Fibroblast of lung (primary cell): ENCODE results near the gene CENPU. TPM values are rescaled to one million over a fixed set of nuclear protein-coding genes. Genes with fewer than 3 reads are reported as not detected.

Experiments
- DNase-seq, 2 donors: peaks; one replicate each; pipeline versions ENCODE4 v3.0.0 to v3.0.0-alpha.2; 2010; ENCODE audit warnings: low read depth in 2 of 2
- H2AFZ ChIP-seq: 2 replicates; pipeline ENCODE4 v1.5.1; 2012; ENCODE audit warnings: low read length, control low read depth, inconsistent platforms
- H3K27ac ChIP-seq: 2 replicates; pipeline ENCODE4 v1.5.1; 2011; ENCODE audit warnings: low read length, control low read depth; ENCODE audit not compliant: insufficient read depth
- H3K27me3 ChIP-seq: 2 replicates; pipeline ENCODE4 v1.5.1; 2011; ENCODE audit warnings: mild to moderate bottlenecking, low read length; ENCODE audit not compliant: control insufficient read depth, insufficient read depth
- H3K36me3 ChIP-seq: 2 replicates; pipeline ENCODE4 v1.5.1; 2011; ENCODE audit warnings: low read length; ENCODE audit not compliant: control insufficient read depth, insufficient read depth
- H3K4me1 ChIP-seq: 2 replicates; pipeline ENCODE4 v1.5.1; 2011; ENCODE audit warnings: low read length; ENCODE audit not compliant: control insufficient read depth, insufficient read depth; ENCODE audit errors: extremely low read depth
- H3K4me2 ChIP-seq: 2 replicates; pipeline ENCODE4 v1.5.1; 2011; ENCODE audit warnings: low read length, control low read depth; ENCODE audit not compliant: insufficient read depth; ENCODE audit errors: extremely low read depth
- H3K4me3 ChIP-seq, 4 experiments: fragments of 200-600 bp in 1 of 4; sonication (generic) in 1 of 4; replicated peaks in 1 of 4; 2 replicates each; pipeline ENCODE4 v1.5.1; 2011 to 2016; ENCODE audit warnings: low read length in 4 of 4, low read depth in 3 of 4, mild to moderate bottlenecking in 3 of 4, control low read depth in 2 of 4, inconsistent platforms in 1 of 4, mixed read lengths in 1 of 4; ENCODE audit not compliant: insufficient read depth in 1 of 4; ENCODE audit errors: control extremely low read depth in 1 of 4
- H3K79me2 ChIP-seq: 2 replicates; pipeline ENCODE4 v1.5.1; 2012; ENCODE audit warnings: mild to moderate bottlenecking, low read length, inconsistent platforms; ENCODE audit not compliant: control insufficient read depth, insufficient read depth
- H3K9ac ChIP-seq: 2 replicates; pipeline ENCODE4 v1.5.1; 2011; ENCODE audit warnings: mild to moderate bottlenecking, low read length, control low read depth; ENCODE audit not compliant: insufficient read depth
- H3K9me3 ChIP-seq: 2 replicates; pipeline ENCODE4 v1.5.1; 2012; ENCODE audit warnings: low read depth, low read length; ENCODE audit not compliant: control insufficient read depth, insufficient read depth
- H4K20me1 ChIP-seq: 2 replicates; pipeline ENCODE4 v1.5.1; 2011; ENCODE audit warnings: low read length; ENCODE audit not compliant: control insufficient read depth, insufficient read depth; ENCODE audit errors: extremely low read depth
- CTCF ChIP-seq, 2 donors: IDR thresholded peaks in 1 of 2; conservative IDR thresholded peaks in 1 of 2; 1 replicate in 1 of 2; 2 replicates in 1 of 2; pipeline ENCODE4 v1.5.1; 2011 to 2012; ENCODE audit warnings: low read length in 2 of 2, control low read depth in 1 of 2, inconsistent platforms in 1 of 2, low read depth in 1 of 2, mild to moderate bottlenecking in 1 of 2
- EZH2 ChIP-seq: IDR thresholded peaks from 2 replicates; pipeline ENCODE4 v1.5.1; 2012; ENCODE audit warnings: low read length, control low read depth, mild to moderate bottlenecking; ENCODE audit errors: missing control alignments
- polyA plus RNA-seq, 2 donors: library from polyadenylated mRNA; depleted of rRNA in 1 of 2; stranded (reverse) in 1 of 2; unstranded in 1 of 2; fragments of >200 nt; gene quantifications; 2 replicates each; pipeline ENCODE4 v1.2.1, GENCODE V29; 2011 to 2012; ENCODE audit warnings: missing spikeins in 1 of 2
- total RNA-seq: library from RNA; depleted of rRNA; stranded (reverse); fragments of >200 nt; gene quantifications from 2 replicates; pipeline ENCODE4 v1.2.1, GENCODE V29; 2014

The CENPU gene
- total and polyA plus RNA-seq, 2 donors (not counting 1 experiment from before 2014, with no cell fraction given): 6.4 to 15.5 TPM

- peaks cover 11% of the 10 kb centered on the region for H3K4me1 ChIP-seq
- H3K4me2 ChIP-seq: no peak overlapping the region
- no peak overlapping the region for H3K9ac ChIP-seq
- H2AFZ ChIP-seq: no peak overlapping the region
- H3K27ac ChIP-seq: no peak overlapping the region
- no peaks in the 10 kb centered on the region for H3K9me3 ChIP-seq
- peaks cover 2% of the 10 kb centered on the region for H3K36me3 ChIP-seq
- H3K27me3 ChIP-seq: no peaks in the 10 kb centered on the region
- no peak overlapping the region for H3K4me3 ChIP-seq
- no peak for DNase-seq
- H3K79me2 ChIP-seq: peaks cover 68% of the 10 kb centered on the region
- no peak for TF ChIP-seq CTCF (conservative IDR thresholded peaks at IDR 0.05 in 1 of 2, IDR thresholded peaks at IDR 0.05 in 1 of 2; ENCODE audit: low read depth in 1 of 2, low read length in 2 of 2)
- no peak for TF ChIP-seq EZH2
- no peaks in the 10 kb centered on the region for H4K20me1 ChIP-seq
Observed at GRCh38 chr4:184645904-184646610, 87.8 kb downstream of the CENPU start.

GRCh38 chr4:184644553-184645307 lies 89.2 kb downstream of the CENPU start:
- DNase-seq: peak in 1 of 2 donors; percentile 48
- Histone ChIP-seq H3K4me1 (peaks cover 5% of the 10 kb centered on the region), H3K9me3 (no peaks in the 10 kb centered on the region), H3K79me2 (peaks cover 70% of the 10 kb centered on the region), H3K9ac (no peak overlapping the region), H4K20me1 (no peaks in the 10 kb centered on the region), H2AFZ (no peak overlapping the region), H3K4me2 (no peak overlapping the region), H3K27ac (no peak overlapping the region), H3K4me3 (no peak overlapping the region), H3K27me3 (no peaks in the 10 kb centered on the region), H3K36me3 (peaks cover 3% of the 10 kb centered on the region)
- no peak for TF ChIP-seq CTCF (conservative IDR thresholded peaks at IDR 0.05 in 1 of 2, IDR thresholded peaks at IDR 0.05 in 1 of 2; ENCODE audit: low read depth in 1 of 2, low read length in 2 of 2)
- no peak for TF ChIP-seq EZH2

Other genes starting within 250 kb of the CENPU start
- gene CASP3, start 84.6 kb downstream of the CENPU start, total RNA-seq: 26.4 and 28.2 TPM in 2 replicates
- gene CASP3, start 84.6 kb downstream of the CENPU start, polyA plus RNA-seq: 34.2 and 41.1 TPM in 2 replicates
- 19.3 and 22.3 TPM in 2 replicates for gene PRIMPOL, start 84.4 kb downstream of the CENPU start, total RNA-seq
- gene PRIMPOL, start 84.4 kb downstream of the CENPU start, polyA plus RNA-seq: 11.5 and 15.1 TPM in 2 replicates
- 24.4 and 30.1 TPM in 2 replicates for gene ACSL1, start 91.9 kb upstream of the CENPU start, total RNA-seq
- gene ACSL1, start 91.9 kb upstream of the CENPU start, polyA plus RNA-seq: 15.4 and 22.5 TPM in 2 replicates